A673 (cell line): ENCODE data around the gene TAF1C.

ENCODE experiments used
- CTCF ChIP-seq: fragments of 300-800, 200-600 bp; sonication (generic); conservative IDR thresholded peaks from 2 replicates; pipeline ENCODE4 v1.5.1; 2017; ENCODE audit warnings: low read depth, mild to moderate bottlenecking, antibody characterized with exemption, low read length, moderate library complexity, mixed read lengths
- EZH2 ChIP-seq: fragments of 200-600 bp; sonication (generic); IDR thresholded peaks from 2 replicates; pipeline ENCODE4 v1.6.1; 2017; ENCODE audit warnings: borderline replicate concordance, low read depth, mild to moderate bottlenecking, mixed read lengths, antibody characterized with exemption, low read length; ENCODE audit not compliant: poor library complexity, severe bottlenecking

GRCh38 chr16:84223456-84223855, 36.6 kb upstream of the TAF1C start:
- TF ChIP-seq CTCF (no peak), EZH2 (no peak)
